Activated B cell treated with CpG ODN at 0.5 μM for 24 hours (primary cell): Measurements from ENCODE around the gene PLA2G15. TPM values are rescaled to one million over a fixed set of nuclear protein-coding genes. Genes with fewer than 3 reads are reported as not detected.

Source experiments
- ATAC-seq: fragments of 200-7000 bp; cut with Tn5 transposase; one replicate; pipeline ENCODE4 v1.10.0; 2021; ENCODE audit warnings: low read depth, mild to moderate bottlenecking, moderate library complexity
- CTCF ChIA-PET: fragments of 350-600 bp; sonication (Branson Sonifier 250); formaldehyde crosslinking; loops from one replicate; lab custom pipeline; 2021; ENCODE audit warnings: antibody characterized with exemption; lab: Charles Lee
- POLR2A ChIA-PET: fragments of 350-600 bp; sonication (Branson Sonifier 250); formaldehyde crosslinking; loops from one replicate; lab custom pipeline; 2021; ENCODE audit warnings: antibody characterized with exemption; lab: Charles Lee
- DNase-seq: peaks from one replicate; pipeline ENCODE4 v3.0.0; 2022
- H3K27ac Mint-ChIP-seq: one replicate; pipeline ENCODE4 v1.8.0; 2020; ENCODE audit warnings: mixed read lengths
- H3K27me3 Mint-ChIP-seq: one replicate; pipeline ENCODE4 v1.8.0; 2021; ENCODE audit warnings: mixed read lengths
- H3K36me3 Mint-ChIP-seq: one replicate; pipeline ENCODE4 v1.8.0; 2021; ENCODE audit warnings: low read depth, mixed read lengths
- H3K4me1 Mint-ChIP-seq: one replicate; pipeline ENCODE4 v1.8.0; 2021; ENCODE audit warnings: mixed read lengths
- H3K4me3 Mint-ChIP-seq: one replicate; pipeline ENCODE4 v1.8.0; 2020; ENCODE audit warnings: mild to moderate bottlenecking, mixed read lengths
- H3K9me3 Mint-ChIP-seq: one replicate; pipeline ENCODE4 v1.8.0; 2020; ENCODE audit warnings: mixed read lengths
- intact Hi-C: fragments of 100-400 bp; cut with micrococcal nuclease; formaldehyde crosslinking; loops from one replicate; pipeline ENCODE4 v1.15.1; 2024
- total RNA-seq: library from RNA; stranded (reverse); gene quantifications from 2 replicates; pipeline ENCODE4 v1.2.3, GENCODE V29; 2022
- TF ChIP-seq, protein P1 (sequence below): fragments of 200-600 bp; IDR thresholded peaks from one replicate; pipeline ENCODE4 v1.8.0; 2022; ENCODE audit warnings: antibody characterized with exemption, mild to moderate bottlenecking

Gene PLA2G15
- total RNA-seq, 1 donor from 2014 or later: 8.6 TPM

DNA sequence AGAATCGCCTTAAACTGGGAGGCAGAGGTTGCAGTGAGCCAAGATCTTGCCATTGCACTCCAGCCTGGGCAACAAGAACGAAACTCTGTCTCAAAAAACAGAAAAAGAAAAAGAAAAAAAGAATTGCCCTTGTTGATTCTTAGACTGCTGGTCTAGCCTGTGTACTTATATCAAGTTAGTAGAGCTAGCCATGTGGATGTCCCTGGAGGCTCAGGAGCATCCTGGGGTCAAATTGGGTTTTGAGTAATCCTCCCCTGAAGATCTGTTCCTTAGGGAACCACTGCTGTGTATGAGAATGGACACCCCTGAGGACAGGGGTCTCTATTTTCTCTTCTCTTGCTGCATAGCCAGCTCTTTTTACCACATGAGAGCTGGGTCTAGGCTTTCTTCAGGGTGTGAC, 44.0 kb downstream of the PLA2G15 start:
- peaks cover 76% of the 10 kb centered on the region for H3K4me1 Mint-ChIP-seq
- CTCF ChIA-PET: interaction anchor here (2.4 to 11.0 kb wide), 2 partner anchors 21 to 27 kb away, joined by 9 to 166 read pairs; partner anchors contain the start of genes PRMT7, SLC7A6 and SLC7A6OS
- no peak for ATAC-seq
- intact Hi-C loops: loop anchor here (1.0 to 5.0 kb wide), 5 partner anchors 14 to 898 kb away; partner anchors contain the start of genes SLC7A6, SLC7A6OS and SNTB2
- H3K4me3 Mint-ChIP-seq: peak overlapping the region; percentile 62
- TF ChIP-seq, protein P1, sequence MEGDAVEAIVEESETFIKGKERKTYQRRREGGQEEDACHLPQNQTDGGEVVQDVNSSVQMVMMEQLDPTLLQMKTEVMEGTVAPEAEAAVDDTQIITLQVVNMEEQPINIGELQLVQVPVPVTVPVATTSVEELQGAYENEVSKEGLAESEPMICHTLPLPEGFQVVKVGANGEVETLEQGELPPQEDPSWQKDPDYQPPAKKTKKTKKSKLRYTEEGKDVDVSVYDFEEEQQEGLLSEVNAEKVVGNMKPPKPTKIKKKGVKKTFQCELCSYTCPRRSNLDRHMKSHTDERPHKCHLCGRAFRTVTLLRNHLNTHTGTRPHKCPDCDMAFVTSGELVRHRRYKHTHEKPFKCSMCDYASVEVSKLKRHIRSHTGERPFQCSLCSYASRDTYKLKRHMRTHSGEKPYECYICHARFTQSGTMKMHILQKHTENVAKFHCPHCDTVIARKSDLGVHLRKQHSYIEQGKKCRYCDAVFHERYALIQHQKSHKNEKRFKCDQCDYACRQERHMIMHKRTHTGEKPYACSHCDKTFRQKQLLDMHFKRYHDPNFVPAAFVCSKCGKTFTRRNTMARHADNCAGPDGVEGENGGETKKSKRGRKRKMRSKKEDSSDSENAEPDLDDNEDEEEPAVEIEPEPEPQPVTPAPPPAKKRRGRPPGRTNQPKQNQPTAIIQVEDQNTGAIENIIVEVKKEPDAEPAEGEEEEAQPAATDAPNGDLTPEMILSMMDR: no peak
- no peaks in the 10 kb centered on the region for H3K27me3 Mint-ChIP-seq
- no peaks in the 10 kb centered on the region for H3K9me3 Mint-ChIP-seq
- POLR2A ChIA-PET: interaction anchor here (0.7 to 3.8 kb wide), 8 partner anchors 13 to 487 kb away, joined by 3 to 59 read pairs (median 4); partner anchors contain the start of genes PLA2G15, PRMT7, SLC7A6 and SLC7A6OS
- H3K36me3 Mint-ChIP-seq: peaks cover 55% of the 10 kb centered on the region
- no peak for DNase-seq
- peak overlapping the region; percentile 90 for H3K27ac Mint-ChIP-seq

DNA sequence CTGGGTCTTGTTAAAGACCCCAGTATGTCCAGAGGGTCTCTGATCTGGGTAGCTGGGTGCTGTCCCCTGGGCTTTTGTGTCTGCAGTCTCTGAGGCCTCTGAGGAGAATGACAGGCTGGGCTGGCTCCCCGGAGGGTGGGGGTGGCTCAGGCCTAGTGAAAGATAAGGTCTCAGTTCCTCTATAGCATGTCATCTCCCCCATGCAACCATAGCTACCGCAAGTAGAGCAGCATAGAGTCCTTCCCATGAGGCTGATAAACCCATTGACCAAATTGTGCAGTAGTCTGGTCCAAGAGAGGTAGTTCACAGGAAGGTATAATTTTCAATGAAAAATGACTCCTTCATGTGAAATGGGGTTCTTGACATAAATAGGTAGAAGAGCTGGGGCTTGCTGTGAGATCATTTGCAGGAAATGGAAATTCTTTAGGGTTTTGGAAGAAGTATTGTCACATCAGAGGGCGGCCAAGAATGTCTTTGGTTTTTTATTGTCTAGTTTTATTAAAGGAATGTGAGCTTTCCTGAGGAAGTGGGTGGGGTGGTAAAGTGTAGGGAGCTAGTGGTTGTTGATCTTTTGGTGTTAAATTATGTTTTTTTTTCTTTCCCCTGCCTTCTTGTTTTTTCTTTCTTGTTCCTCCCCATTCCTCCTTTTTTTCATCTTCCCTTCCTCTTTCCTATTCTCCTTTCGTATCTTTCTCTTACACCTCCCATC, 44.6 kb downstream of the PLA2G15 start:
- peak overlapping the region; percentile 90 for H3K27ac Mint-ChIP-seq
- TF ChIP-seq, protein P1: no peak
- H3K4me3 Mint-ChIP-seq: peak overlapping the region; percentile 62
- ATAC-seq (peak; percentile 89), DNase-seq (peak; percentile 67)
- no peaks in the 10 kb centered on the region for H3K27me3 Mint-ChIP-seq
- intact Hi-C loops: loop anchor here (1.0 to 5.0 kb wide), 5 partner anchors 14 to 898 kb away; partner anchors contain the start of genes SLC7A6, SLC7A6OS and SNTB2
- peaks cover 59% of the 10 kb centered on the region for H3K36me3 Mint-ChIP-seq
- POLR2A ChIA-PET: interaction anchor here (0.7 to 3.8 kb wide), 10 partner anchors 10 to 488 kb away, joined by 3 to 59 read pairs (median 3); partner anchors contain the start of genes PLA2G15, PRMT7, SLC7A6 and SLC7A6OS
- CTCF ChIA-PET: interaction anchor here (1.0 to 11.0 kb wide), 3 partner anchors 21 to 39 kb away, joined by 5 to 166 read pairs (median 9); partner anchors contain the start of genes PRMT7, SLC7A6 and SLC7A6OS
- H3K9me3 Mint-ChIP-seq: no peaks in the 10 kb centered on the region
- H3K4me1 Mint-ChIP-seq: peaks cover 70% of the 10 kb centered on the region

- H3K4me1 Mint-ChIP-seq: peaks cover 63% of the 10 kb centered on the region
- intact Hi-C loops: no loop called here
- ATAC-seq (no peak), DNase-seq (no peak)
- TF ChIP-seq, protein P1: no peak
- POLR2A ChIA-PET: interaction anchor here (0.7 to 3.8 kb wide), 5 partner anchors 10 to 28 kb away, joined by 3 to 59 read pairs (median 3); partner anchors contain the start of genes PRMT7, SLC7A6 and SLC7A6OS
- H3K27me3 Mint-ChIP-seq: no peaks in the 10 kb centered on the region
- peaks cover 66% of the 10 kb centered on the region for H3K36me3 Mint-ChIP-seq
- no peaks in the 10 kb centered on the region for H3K9me3 Mint-ChIP-seq
- CTCF ChIA-PET: interaction anchor here (1.0 to 11.0 kb wide), 3 partner anchors 20 to 39 kb away, joined by 5 to 166 read pairs (median 9); partner anchors contain the start of genes PRMT7, SLC7A6 and SLC7A6OS
- H3K4me3 Mint-ChIP-seq: no peak overlapping the region
- H3K27ac Mint-ChIP-seq: peak overlapping the region; percentile 90
Observed at GRCh38 chr16:68290450-68290849, 45.3 kb downstream of the PLA2G15 start.

DNA sequence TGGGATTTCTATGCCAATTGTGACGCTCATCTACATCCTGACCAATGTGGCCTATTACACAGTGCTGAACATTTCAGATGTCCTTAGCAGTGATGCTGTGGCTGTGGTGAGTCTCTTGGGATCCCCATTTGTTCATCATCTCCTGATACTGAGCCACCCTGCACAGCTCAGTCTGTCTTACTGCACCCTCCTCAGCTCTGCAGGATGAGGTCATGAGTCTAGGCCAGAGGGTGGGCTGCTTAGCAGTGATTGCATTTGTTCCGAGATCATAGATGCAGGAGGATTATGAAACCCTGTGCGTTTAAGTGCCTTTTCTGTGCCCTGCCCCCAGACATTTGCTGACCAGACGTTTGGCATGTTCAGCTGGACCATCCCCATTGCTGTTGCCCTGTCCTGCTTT, 46.1 kb downstream of the PLA2G15 start:
- no peaks in the 10 kb centered on the region for H3K9me3 Mint-ChIP-seq
- peaks cover 73% of the 10 kb centered on the region for H3K36me3 Mint-ChIP-seq
- intact Hi-C loops: no loop called here
- no peaks in the 10 kb centered on the region for H3K27me3 Mint-ChIP-seq
- ChIA-PET POLR2A (interaction anchor here (1.2 to 3.8 kb wide), 2 partner anchors 20 to 28 kb away, joined by 3 to 59 read pairs; partner anchors contain the start of genes PRMT7, SLC7A6 and SLC7A6OS), CTCF (interaction anchor here (1.0 to 11.0 kb wide), 3 partner anchors 19 to 37 kb away, joined by 3 to 166 read pairs (median 9); partner anchors contain the start of genes PRMT7, SLC7A6 and SLC7A6OS)
- peak overlapping the region; percentile 75 for H3K27ac Mint-ChIP-seq
- TF ChIP-seq, protein P1: no peak
- no peak overlapping the region for H3K4me3 Mint-ChIP-seq
- peaks cover 55% of the 10 kb centered on the region for H3K4me1 Mint-ChIP-seq
- no peak for DNase-seq
- ATAC-seq: no peak
